A549 (cell line): ENCODE results near the gene EFCAB14.

Experiments used
- BHLHE40 ChIP-seq: IDR thresholded peaks from 2 replicates; pipeline ENCODE4 v1.6.1; 2012; ENCODE audit warnings: low read depth, low read length, inconsistent platforms
- CBX2 ChIP-seq: fragments of 200-600 bp; sonication (generic); IDR thresholded peaks from 2 replicates; pipeline ENCODE4 v1.6.1; 2016; ENCODE audit warnings: low read depth, mild to moderate bottlenecking, borderline replicate concordance
- CHD2 ChIP-seq: fragments of 150-350 bp; IDR thresholded peaks from 2 replicates; pipeline ENCODE4 v1.6.1; 2014; ENCODE audit warnings: low read length; ENCODE audit not compliant: partially characterized antibody
- CTCF ChIP-seq: fragments of >200 bp; sonication (Bioruptor Twin); formaldehyde crosslinking; IDR thresholded peaks from 3 replicates; pipeline ENCODE4 v1.5.1; 2016
- ELK1 ChIP-seq: fragments of 150-350 bp; IDR thresholded peaks from 2 replicates; pipeline ENCODE4 v1.6.1; 2014; ENCODE audit warnings: low read depth, mild to moderate bottlenecking, low read length
- EP300 ChIP-seq, 2 experiments: fragments of >200 bp; sonication (Bioruptor Twin); formaldehyde crosslinking; IDR thresholded peaks; 2 replicates in 1 of 2; 3 replicates in 1 of 2; pipeline ENCODE4 v1.6.1; 2016 to 2017
- HMGXB4 ChIP-seq: fragments of 250-450 bp; sonication (Bioruptor Pico); IDR thresholded peaks from 2 replicates; pipeline ENCODE4 v1.5.0; 2021; ENCODE audit warnings: mild to moderate bottlenecking, moderate library complexity, borderline replicate concordance
- JUN ChIP-seq, 2 experiments: fragments of >200 bp; sonication (Bioruptor Twin); formaldehyde crosslinking; IDR thresholded peaks; 2 replicates in 1 of 2; 3 replicates in 1 of 2; pipeline ENCODE4 v1.6.1; 2016 to 2017
- MYC ChIP-seq: IDR thresholded peaks from 2 replicates; pipeline ENCODE4 v1.6.1; 2012; ENCODE audit warnings: mild to moderate bottlenecking, inconsistent platforms, low read length, improper control_type of control experiment, borderline replicate concordance
- POLR2A ChIP-seq: IDR thresholded peaks from 2 replicates; pipeline ENCODE4 v1.6.1; 2012; ENCODE audit warnings: mild to moderate bottlenecking, low read length
- RARB ChIP-seq: fragments of 250-450 bp; sonication (Bioruptor Pico); IDR thresholded peaks from 2 replicates; pipeline ENCODE4 v1.8.0; 2021; ENCODE audit warnings: mild to moderate bottlenecking, moderate library complexity
- REST ChIP-seq: fragments of 200-600 bp; sonication (generic); IDR thresholded peaks from 2 replicates; pipeline ENCODE4 v1.6.1; 2016; ENCODE audit warnings: antibody characterized with exemption, mild to moderate bottlenecking, moderate library complexity
- SMC3 ChIP-seq: fragments of >200 bp; sonication (Bioruptor Twin); formaldehyde crosslinking; IDR thresholded peaks from 3 replicates; pipeline ENCODE4 v1.6.1; 2018; ENCODE audit warnings: inconsistent platforms
- USF2 ChIP-seq: fragments of 450-650 bp; IDR thresholded peaks from 2 replicates; pipeline ENCODE4 v1.6.1; 2014; ENCODE audit warnings: antibody characterized with exemption

- TF ChIP-seq CTCF (no peak), RARB (CRISPR knock-in tag) (no peak), POLR2A (no peak), EP300 (IDR thresholded peaks at IDR 0.05) (no peak), USF2 (no peak), REST (no peak), JUN (IDR thresholded peaks at IDR 0.05) (no peak), HMGXB4 (no peak), SMC3 (no peak), BHLHE40 (no peak), ELK1 (no peak), CBX2 (no peak), MYC (no peak), CHD2 (no peak)
Measured at GRCh38 chr1:46672696-46673095, 46.2 kb downstream of the EFCAB14 start.
